ENCODE results near the gene SMARCA1. TPM values are rescaled to one million over a fixed set of nuclear protein-coding genes. Genes with fewer than 3 reads are reported as not detected.
"Not testable (repeated sequence)": the region's sequence is repeated elsewhere in the genome, so short reads cannot be mapped to it uniquely, and the experiment has no call there.

The SMARCA1 gene
- polyA plus RNA-seq (2012; ENCODE audit: missing spikeins): not detected

- TF ChIP-seq TAF1 (IDR thresholded peaks at IDR 0.05; ENCODE audit: borderline replicate concordance, low read depth, low read length) (no peak), POLR2AphosphoS5 (IDR thresholded peaks at IDR 0.05; ENCODE audit: low read depth, low read length) (no peak), POLR2A (IDR thresholded peaks at IDR 0.05; ENCODE audit: low read depth, low read length) (no peak)
- FAIRE-seq: no peak
- peak; percentile 9 for DNase-seq (ENCODE audit: insufficient read length)
Observed at GRCh38 chrX:129523079-129523911, at the start of gene SMARCA1. TSS of gene SMARCA1 (minus strand) at chrX:129523490. CDS start at chrX:129523370, 120 bp downstream.

GRCh38 chrX:129572422-129572821 is 49.1 kb upstream of the SMARCA1 start:
- DNase-seq (ENCODE audit: insufficient read length): no peak
- no peak for TF ChIP-seq POLR2A (IDR thresholded peaks at IDR 0.05; ENCODE audit: low read depth, low read length)
- no peak for FAIRE-seq

GRCh38 chrX:129568349-129568748 is 45.1 kb upstream of the SMARCA1 start:
- no peak for TF ChIP-seq TAF1 (IDR thresholded peaks at IDR 0.05; ENCODE audit: borderline replicate concordance, low read depth, low read length)
- TF ChIP-seq POLR2A (IDR thresholded peaks at IDR 0.05; ENCODE audit: low read depth, low read length): no peak
- no peak for TF ChIP-seq POLR2AphosphoS5 (IDR thresholded peaks at IDR 0.05; ENCODE audit: low read depth, low read length)
- FAIRE-seq (no peak), DNase-seq (ENCODE audit: insufficient read length) (no peak)

GRCh38 chrX:129566073-129566472 is 42.8 kb upstream of the SMARCA1 start:
- DNase-seq (ENCODE audit: insufficient read length) (no peak), FAIRE-seq (no peak)
- no peak for TF ChIP-seq TAF1 (IDR thresholded peaks at IDR 0.05; ENCODE audit: borderline replicate concordance, low read depth, low read length)
- TF ChIP-seq POLR2AphosphoS5 (IDR thresholded peaks at IDR 0.05; ENCODE audit: low read depth, low read length): no peak
- no peak for TF ChIP-seq POLR2A (IDR thresholded peaks at IDR 0.05; ENCODE audit: low read depth, low read length)

GRCh38 chrX:129565046-129565650 is 41.9 kb upstream of the SMARCA1 start:
- TF ChIP-seq POLR2AphosphoS5 (IDR thresholded peaks at IDR 0.05; ENCODE audit: low read depth, low read length) (no peak), POLR2A (IDR thresholded peaks at IDR 0.05; ENCODE audit: low read depth, low read length) (no peak), TAF1 (IDR thresholded peaks at IDR 0.05; ENCODE audit: borderline replicate concordance, low read depth, low read length) (no peak)
- FAIRE-seq: no peak
- no peak for DNase-seq (ENCODE audit: insufficient read length)

- not testable (repeated sequence) for FAIRE-seq; DNase-seq (ENCODE audit: insufficient read length)
Observed at GRCh38 chrX:129564345-129564744, 41.1 kb upstream of the SMARCA1 start.

GRCh38 chrX:129561453-129561852 is 38.2 kb upstream of the SMARCA1 start:
- TF ChIP-seq POLR2AphosphoS5 (IDR thresholded peaks at IDR 0.05; ENCODE audit: low read depth, low read length): no peak
- no peak for TF ChIP-seq POLR2A (IDR thresholded peaks at IDR 0.05; ENCODE audit: low read depth, low read length)
- TF ChIP-seq TAF1 (IDR thresholded peaks at IDR 0.05; ENCODE audit: borderline replicate concordance, low read depth, low read length): no peak
- FAIRE-seq (no peak), DNase-seq (ENCODE audit: insufficient read length) (no peak)

GRCh38 chrX:129559783-129560182 is 36.5 kb upstream of the SMARCA1 start:
- DNase-seq (ENCODE audit: insufficient read length): no peak
- no peak for TF ChIP-seq POLR2AphosphoS5 (IDR thresholded peaks at IDR 0.05; ENCODE audit: low read depth, low read length)
- TF ChIP-seq TAF1 (IDR thresholded peaks at IDR 0.05; ENCODE audit: borderline replicate concordance, low read depth, low read length): no peak
- TF ChIP-seq POLR2A (IDR thresholded peaks at IDR 0.05; ENCODE audit: low read depth, low read length): no peak
- FAIRE-seq: no peak

- FAIRE-seq (no peak), DNase-seq (ENCODE audit: insufficient read length) (no peak)
- TF ChIP-seq POLR2A (IDR thresholded peaks at IDR 0.05; ENCODE audit: low read depth, low read length) (no peak), POLR2AphosphoS5 (IDR thresholded peaks at IDR 0.05; ENCODE audit: low read depth, low read length) (no peak), TAF1 (IDR thresholded peaks at IDR 0.05; ENCODE audit: borderline replicate concordance, low read depth, low read length) (no peak)
Observed at GRCh38 chrX:129557844-129558480, 34.7 kb upstream of the SMARCA1 start.

GRCh38 chrX:129556806-129557315 is 33.6 kb upstream of the SMARCA1 start:
- DNase-seq (ENCODE audit: insufficient read length) (no peak), FAIRE-seq (no peak)
- TF ChIP-seq TAF1 (IDR thresholded peaks at IDR 0.05; ENCODE audit: borderline replicate concordance, low read depth, low read length) (no peak), POLR2AphosphoS5 (IDR thresholded peaks at IDR 0.05; ENCODE audit: low read depth, low read length) (no peak), POLR2A (IDR thresholded peaks at IDR 0.05; ENCODE audit: low read depth, low read length) (no peak)

- not testable (repeated sequence) for DNase-seq (ENCODE audit: insufficient read length); FAIRE-seq
Observed at GRCh38 chrX:129554816-129555215, 31.5 kb upstream of the SMARCA1 start.
